OCI-LY7 (cell line): ENCODE measurements around the gene PRF1. TPM values are rescaled to one million over a fixed set of nuclear protein-coding genes. Genes with fewer than 3 reads are reported as not detected.

Experiments used
- BruUV-seq: library from RNA; stranded (reverse); fragments of 400-500 nt; replicated peaks from 2 replicates; lab custom pipeline; 2021; lab: Mats Ljungman, UMichigan
- CTCF ChIA-PET: fragments of 300-600 bp; sonication (Branson Sonifier 250); formaldehyde crosslinking; loops from one replicate; lab custom pipeline; 2022; ENCODE audit warnings: antibody characterized with exemption; ENCODE audit not compliant: unreplicated experiment; lab: Charles Lee
- POLR2A ChIA-PET: fragments of 300-600 bp; sonication (Branson Sonifier 250); formaldehyde crosslinking; loops from one replicate; lab custom pipeline; 2022; ENCODE audit warnings: antibody characterized with exemption; lab: Charles Lee
- DNase-seq: peaks from one replicate; pipeline ENCODE4 v3.0.0-alpha.2; 2015; ENCODE audit warnings: low spot score
- H2AFZ ChIP-seq: fragments of 200-600 bp; sonication (generic), shearing (Covaris generic); 2 replicates; pipeline ENCODE4 v1.6.1; 2014; ENCODE audit warnings: mild to moderate bottlenecking, antibody characterized with exemption, low read length, moderate library complexity
- H3K27ac ChIP-seq: fragments of 200-600 bp; sonication (generic); 2 replicates; pipeline ENCODE4 v1.5.1; 2014; ENCODE audit warnings: mixed run types, low read depth, mild to moderate bottlenecking, moderate library complexity, low read length, inconsistent platforms; ENCODE audit not compliant: poor library complexity, severe bottlenecking
- H3K36me3 ChIP-seq: fragments of 200-600 bp; sonication (generic); 2 replicates; pipeline ENCODE4 v1.6.1; 2014; ENCODE audit warnings: mild to moderate bottlenecking, antibody characterized with exemption, low read length, moderate library complexity, mixed read lengths; ENCODE audit not compliant: insufficient read depth
- H3K4me1 ChIP-seq: fragments of 200-600 bp; sonication (generic); 2 replicates; pipeline ENCODE4 v1.5.1; 2014; ENCODE audit warnings: mild to moderate bottlenecking, low read length; ENCODE audit not compliant: insufficient read depth, poor library complexity, severe bottlenecking
- H3K4me2 ChIP-seq: fragments of 200-600 bp; sonication (generic); 2 replicates; pipeline ENCODE4 v1.6.1; 2014; ENCODE audit warnings: mild to moderate bottlenecking, low read length
- H3K4me3 ChIP-seq: fragments of 200-600 bp; sonication (generic); 2 replicates; pipeline ENCODE4 v1.5.1; 2014; ENCODE audit warnings: mild to moderate bottlenecking, low read depth, low read length; ENCODE audit not compliant: poor library complexity, severe bottlenecking
- H3K79me2 ChIP-seq: fragments of 200-600 bp; sonication (generic); 2 replicates; pipeline ENCODE4 v1.6.1; 2016; ENCODE audit warnings: low read depth, mild to moderate bottlenecking, low read length, moderate library complexity, mixed read lengths; ENCODE audit not compliant: insufficient read depth
- H3K9me2 ChIP-seq: fragments of 200-600 bp; sonication (generic); 2 replicates; pipeline ENCODE4 v1.6.1; 2016; ENCODE audit warnings: mild to moderate bottlenecking, low read length, mixed read lengths; ENCODE audit not compliant: insufficient read depth
- H3K9me3 ChIP-seq: fragments of 200-600 bp; sonication (generic); 2 replicates; pipeline ENCODE4 v1.6.1; 2014; ENCODE audit warnings: mild to moderate bottlenecking, mixed run types, low read length, mixed read lengths
- H4K20me1 ChIP-seq: fragments of 200-600 bp; sonication (generic); 2 replicates; pipeline ENCODE4 v1.6.1; 2014; ENCODE audit warnings: mild to moderate bottlenecking, antibody characterized with exemption, low read length, moderate library complexity, mixed read lengths; ENCODE audit not compliant: insufficient read depth
- EZH2phosphoT487 ChIP-seq: fragments of 200-600 bp; sonication (generic); IDR thresholded peaks from 2 replicates; pipeline ENCODE4 v1.6.1; 2018; ENCODE audit warnings: low read depth, borderline replicate concordance, mild to moderate bottlenecking, mixed run types, antibody characterized with exemption, low read length, moderate library complexity, mixed read lengths
- intact Hi-C: fragments of 100-400 bp; cut with micrococcal nuclease; formaldehyde crosslinking; loops from one replicate; pipeline ENCODE4 v1.10.0; 2022; ENCODE audit not compliant: unreplicated experiment
- total RNA-seq, 2 experiments: library from RNA; depleted of rRNA in 1 of 2; stranded (reverse); fragments of >200 nt in 1 of 2; shearing (Covaris generic) in 1 of 2; gene quantifications; 2 replicates each; pipeline ENCODE4 v1.2.3, GENCODE V29; 2014 to 2022
- TF ChIP-seq, protein P1 (sequence below): fragments of 200-600 bp; sonication (generic); conservative IDR thresholded peaks from 2 replicates; pipeline ENCODE4 v1.5.1; 2014; ENCODE audit warnings: mild to moderate bottlenecking, antibody characterized with exemption, low read length, moderate library complexity, mixed read lengths

Gene PRF1
- total RNA-seq, 2 experiments from 2014 or later, result 5.8 to 7.0 TPM

DNA sequence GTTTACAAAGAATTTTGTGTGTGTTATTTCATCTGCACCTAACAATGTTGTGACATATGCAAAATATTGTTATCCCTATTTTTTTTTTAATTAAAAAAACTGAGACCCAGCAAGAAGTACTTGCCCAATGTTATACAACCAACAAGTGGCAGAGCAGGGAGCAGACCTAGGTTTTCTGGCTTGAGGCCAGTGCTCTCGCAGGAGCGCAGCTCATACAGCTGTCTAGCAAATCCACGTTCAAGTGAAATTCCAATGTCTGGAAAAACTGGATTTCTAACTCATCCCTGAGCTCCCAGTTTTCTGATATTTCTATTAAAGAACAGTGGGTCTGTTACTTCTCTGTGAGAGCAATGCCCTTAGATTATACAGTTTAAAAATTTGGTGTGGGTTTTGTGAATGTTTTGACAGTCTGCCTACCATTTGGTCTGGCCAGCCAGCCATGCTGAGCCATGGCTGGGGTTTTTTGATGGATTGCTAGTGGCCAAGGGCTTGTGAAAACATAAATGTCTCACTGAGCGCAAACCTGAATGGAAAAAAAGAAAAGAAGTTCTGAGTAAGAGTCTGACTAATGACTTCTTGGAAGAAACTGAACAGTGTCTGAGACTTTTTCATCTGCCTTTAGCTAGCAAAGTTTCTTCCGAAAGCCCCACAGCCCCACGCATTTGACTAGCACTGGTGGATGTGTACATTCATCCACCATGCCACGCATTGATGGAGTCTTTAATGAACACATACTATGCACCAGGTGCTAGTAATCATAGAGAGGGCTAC, 15.4 kb upstream of the PRF1 start:
- intact Hi-C loops, result no loop called here
- peaks cover 15% of the 10 kb centered on the region; the same call in 1 of the 2 replicates for H3K9me3 ChIP-seq
- no peak overlapping the region for H2AFZ ChIP-seq
- H4K20me1 ChIP-seq, result no peaks in the 10 kb centered on the region
- POLR2A ChIA-PET, result no interaction called here
- H3K36me3 ChIP-seq, result no peaks in the 10 kb centered on the region
- no peak for TF ChIP-seq EZH2phosphoT487
- TF ChIP-seq, protein P1, sequence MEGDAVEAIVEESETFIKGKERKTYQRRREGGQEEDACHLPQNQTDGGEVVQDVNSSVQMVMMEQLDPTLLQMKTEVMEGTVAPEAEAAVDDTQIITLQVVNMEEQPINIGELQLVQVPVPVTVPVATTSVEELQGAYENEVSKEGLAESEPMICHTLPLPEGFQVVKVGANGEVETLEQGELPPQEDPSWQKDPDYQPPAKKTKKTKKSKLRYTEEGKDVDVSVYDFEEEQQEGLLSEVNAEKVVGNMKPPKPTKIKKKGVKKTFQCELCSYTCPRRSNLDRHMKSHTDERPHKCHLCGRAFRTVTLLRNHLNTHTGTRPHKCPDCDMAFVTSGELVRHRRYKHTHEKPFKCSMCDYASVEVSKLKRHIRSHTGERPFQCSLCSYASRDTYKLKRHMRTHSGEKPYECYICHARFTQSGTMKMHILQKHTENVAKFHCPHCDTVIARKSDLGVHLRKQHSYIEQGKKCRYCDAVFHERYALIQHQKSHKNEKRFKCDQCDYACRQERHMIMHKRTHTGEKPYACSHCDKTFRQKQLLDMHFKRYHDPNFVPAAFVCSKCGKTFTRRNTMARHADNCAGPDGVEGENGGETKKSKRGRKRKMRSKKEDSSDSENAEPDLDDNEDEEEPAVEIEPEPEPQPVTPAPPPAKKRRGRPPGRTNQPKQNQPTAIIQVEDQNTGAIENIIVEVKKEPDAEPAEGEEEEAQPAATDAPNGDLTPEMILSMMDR, result no peak
- CTCF ChIA-PET, result no interaction called here
- no peaks in the 10 kb centered on the region for H3K4me1 ChIP-seq
- no peak overlapping the region for H3K27ac ChIP-seq
- no peaks in the 10 kb centered on the region for H3K79me2 ChIP-seq
- H3K4me2 ChIP-seq, result no peak overlapping the region
- H3K4me3 ChIP-seq, result no peak overlapping the region
- DNase-seq, result no peak
- no peaks in the 10 kb centered on the region for H3K9me2 ChIP-seq
- no TSS peak for BruUV-seq

DNA sequence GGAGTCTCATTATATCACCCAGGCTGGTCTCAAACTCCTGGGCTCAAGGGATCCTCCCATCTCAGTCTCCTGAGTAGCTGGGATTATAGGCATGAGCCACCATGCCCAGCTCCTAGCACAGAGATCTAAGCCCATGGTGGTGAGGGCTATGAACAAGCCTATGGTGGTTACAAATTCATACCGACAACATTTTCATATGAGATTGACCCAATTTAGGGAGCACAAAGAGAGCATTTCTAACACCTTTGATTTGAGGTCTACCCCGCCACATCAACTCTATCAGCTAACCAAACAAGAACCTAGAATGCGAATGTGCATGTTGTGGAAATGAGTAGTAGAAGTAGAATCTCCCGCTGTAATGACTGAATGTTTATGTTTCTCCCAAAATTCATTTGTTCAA, 14.2 kb upstream of the PRF1 start:
- Histone ChIP-seq H3K36me3 (no peaks in the 10 kb centered on the region), H3K4me2 (no peak overlapping the region), H2AFZ (no peak overlapping the region), H3K79me2 (no peaks in the 10 kb centered on the region), H3K27ac (no peak overlapping the region), H4K20me1 (no peaks in the 10 kb centered on the region), H3K4me3 (no peak overlapping the region), H3K9me3 (peaks cover 10% of the 10 kb centered on the region; the same call in 1 of the 2 replicates), H3K9me2 (no peaks in the 10 kb centered on the region), H3K4me1 (no peaks in the 10 kb centered on the region)
- intact Hi-C loops, result no loop called here
- DNase-seq, result no peak
- no peak for TF ChIP-seq EZH2phosphoT487
- TF ChIP-seq, protein P1, result no peak
- BruUV-seq, result no TSS peak
- ChIA-PET POLR2A (no interaction called here), CTCF (no interaction called here)
